Measurements from ENCODE around the gene STARD3NL. TPM values are rescaled to one million over a fixed set of nuclear protein-coding genes. Genes with fewer than 3 reads are reported as not detected.

Gene STARD3NL
- total and polyA plus RNA-seq, 4 donors = 26.6 to 37.6 (median 33.3) TPM

DNA sequence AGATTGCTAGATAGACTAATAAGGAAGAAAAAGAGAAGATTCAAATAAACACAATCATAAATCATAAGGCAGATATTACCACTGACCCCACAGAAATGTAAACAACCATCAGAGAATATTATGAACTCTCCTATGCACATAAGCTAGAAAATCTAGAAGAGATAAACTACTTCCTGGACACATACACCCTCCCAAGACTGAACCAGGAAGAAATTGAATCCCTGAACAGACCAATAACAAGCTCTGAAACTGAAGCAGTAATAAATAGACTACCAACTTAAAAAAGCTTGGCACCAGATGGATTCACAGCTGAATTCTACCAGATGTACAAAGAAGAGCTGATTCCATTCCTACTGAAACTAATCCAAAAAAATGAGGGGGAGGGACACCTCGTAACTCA is 24.5 kb upstream of the STARD3NL start:
- Histone ChIP-seq H3K27ac (ENCODE audit: low read depth in 1 of 2, low read length in 2 of 2) (no peak overlapping the region), H3K4me1 (ENCODE audit: control insufficient read depth in 1 of 2, insufficient read depth in 2 of 2, low read length in 2 of 2) (no peaks in the 10 kb centered on the region), H3K9me3 (ENCODE audit: control insufficient read depth, low read length) (no peaks in the 10 kb centered on the region), H3K4me3 (ENCODE audit: low read length in 2 of 2) (no peak overlapping the region), H3K36me3 (ENCODE audit: control insufficient read depth in 1 of 2, insufficient read depth in 2 of 2, low read length in 1 of 2) (no peaks in the 10 kb centered on the region), H3K27me3 (ENCODE audit: control insufficient read depth in 1 of 2, insufficient read depth in 2 of 2, low read length in 1 of 2) (no peaks in the 10 kb centered on the region)
- no peak for DNase-seq
- WGBS, 2 donors = 68 to 69% methylated on average over 1 of the region's 1 CpG
- intact Hi-C loops (cut with DNase I) = no loop called here
- no peak for ATAC-seq (ENCODE audit: low FRiP score)

DNA sequence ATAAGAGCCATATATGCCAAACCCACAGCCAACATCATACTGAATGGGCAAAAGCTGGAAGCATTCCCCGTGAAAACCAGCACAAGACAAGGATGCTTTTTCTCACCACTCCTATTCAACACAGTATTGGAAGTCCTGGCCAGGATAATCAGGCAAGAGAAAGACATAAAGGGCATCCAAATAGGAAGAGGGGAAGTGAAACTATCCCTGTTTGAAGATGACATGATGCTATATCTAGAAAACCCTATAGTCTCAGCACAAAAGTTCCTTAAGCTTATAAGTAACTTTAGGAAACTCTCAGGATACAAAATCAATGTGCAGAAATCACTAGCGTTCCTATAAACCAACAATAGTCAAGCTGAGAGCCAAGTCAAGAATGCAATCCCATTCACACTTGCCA is 23.8 kb upstream of the STARD3NL start:
- no peaks in the 10 kb centered on the region for H3K9me3 ChIP-seq (ENCODE audit: control insufficient read depth, low read length)
- ATAC-seq (ENCODE audit: low FRiP score) (no peak), DNase-seq (no peak)
- no peaks in the 10 kb centered on the region for H3K27me3 ChIP-seq (ENCODE audit: control insufficient read depth in 1 of 2, insufficient read depth in 2 of 2, low read length in 1 of 2)
- H3K4me1 ChIP-seq (ENCODE audit: control insufficient read depth in 1 of 2, insufficient read depth in 2 of 2, low read length in 2 of 2) = no peaks in the 10 kb centered on the region
- WGBS, 2 donors = 72 to 92% methylated on average over 2 of the region's 2 CpGs
- H3K27ac ChIP-seq (ENCODE audit: low read depth in 1 of 2, low read length in 2 of 2) = no peak overlapping the region
- H3K4me3 ChIP-seq (ENCODE audit: low read length in 2 of 2) = no peak overlapping the region
- intact Hi-C loops (cut with DNase I) = no loop called here
- H3K36me3 ChIP-seq (ENCODE audit: control insufficient read depth in 1 of 2, insufficient read depth in 2 of 2, low read length in 1 of 2) = no peaks in the 10 kb centered on the region

GRCh38 chr7:38160003-38160571 is 18.0 kb upstream of the STARD3NL start:
- intact Hi-C loops (cut with DNase I) = no loop called here
- no peak for ATAC-seq (ENCODE audit: low FRiP score)
- Histone ChIP-seq H3K4me3 (ENCODE audit: low read length in 2 of 2) (no peak overlapping the region), H3K27ac (ENCODE audit: low read depth in 1 of 2, low read length in 2 of 2) (no peak overlapping the region), H3K27me3 (ENCODE audit: control insufficient read depth in 1 of 2, insufficient read depth in 2 of 2, low read length in 1 of 2) (no peaks in the 10 kb centered on the region), H3K4me1 (ENCODE audit: control insufficient read depth in 1 of 2, insufficient read depth in 2 of 2, low read length in 2 of 2) (no peaks in the 10 kb centered on the region), H3K36me3 (ENCODE audit: control insufficient read depth in 1 of 2, insufficient read depth in 2 of 2, low read length in 1 of 2) (no peaks in the 10 kb centered on the region), H3K9me3 (ENCODE audit: control insufficient read depth, low read length) (peaks cover 1% of the 10 kb centered on the region)
- WGBS, 2 donors = 74 to 77% methylated on average over 5 of the region's 5 CpGs
- DNase-seq = no peak

- no peak overlapping the region for H3K4me3 ChIP-seq (ENCODE audit: low read length in 2 of 2)
- no peak for ATAC-seq (ENCODE audit: low FRiP score)
- 81 to 84% methylated on average over 1 of the region's 1 CpG for WGBS, 2 donors
- no peaks in the 10 kb centered on the region for H3K36me3 ChIP-seq (ENCODE audit: control insufficient read depth in 1 of 2, insufficient read depth in 2 of 2, low read length in 1 of 2)
- no peaks in the 10 kb centered on the region for H3K27me3 ChIP-seq (ENCODE audit: control insufficient read depth in 1 of 2, insufficient read depth in 2 of 2, low read length in 1 of 2)
- peaks cover 1% of the 10 kb centered on the region for H3K9me3 ChIP-seq (ENCODE audit: control insufficient read depth, low read length)
- no peak for DNase-seq
- no peak overlapping the region for H3K27ac ChIP-seq (ENCODE audit: low read depth in 1 of 2, low read length in 2 of 2)
- intact Hi-C loops (cut with DNase I) = no loop called here
- H3K4me1 ChIP-seq (ENCODE audit: control insufficient read depth in 1 of 2, insufficient read depth in 2 of 2, low read length in 2 of 2) = no peaks in the 10 kb centered on the region
Measured at GRCh38 chr7:38162036-38162435, 16.0 kb upstream of the STARD3NL start.

DNA sequence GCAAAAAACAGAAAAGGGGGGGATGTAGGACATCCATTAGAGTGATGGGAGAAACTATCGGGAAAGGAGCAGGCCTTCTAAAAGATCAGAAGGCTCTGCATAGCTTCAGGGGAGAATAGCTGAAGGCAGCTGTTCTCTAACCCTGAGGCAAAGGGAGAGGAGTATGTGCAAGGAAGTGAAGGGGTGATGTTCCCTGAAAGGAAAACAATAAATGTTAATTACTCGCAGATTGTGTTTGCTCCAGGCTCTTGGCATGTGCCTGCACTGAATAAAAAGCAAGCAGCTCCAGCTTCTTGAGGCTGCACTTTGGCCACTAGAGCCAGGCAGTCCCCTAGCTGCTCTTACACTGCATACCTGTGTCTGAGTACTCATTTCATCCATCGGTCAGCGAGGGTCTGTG is 14.4 kb upstream of the STARD3NL start:
- no peaks in the 10 kb centered on the region for H3K36me3 ChIP-seq (ENCODE audit: control insufficient read depth in 1 of 2, insufficient read depth in 2 of 2, low read length in 1 of 2)
- peaks cover 1% of the 10 kb centered on the region for H3K9me3 ChIP-seq (ENCODE audit: control insufficient read depth, low read length)
- H3K27me3 ChIP-seq (ENCODE audit: control insufficient read depth in 1 of 2, insufficient read depth in 2 of 2, low read length in 1 of 2) = no peaks in the 10 kb centered on the region
- no peaks in the 10 kb centered on the region for H3K4me1 ChIP-seq (ENCODE audit: control insufficient read depth in 1 of 2, insufficient read depth in 2 of 2, low read length in 2 of 2)
- H3K27ac ChIP-seq (ENCODE audit: low read depth in 1 of 2, low read length in 2 of 2) = no peak overlapping the region
- DNase-seq (no peak), ATAC-seq (ENCODE audit: low FRiP score) (no peak)
- WGBS, 2 donors = 72 to 75% methylated on average over 4 of the region's 4 CpGs
- intact Hi-C loops (cut with DNase I) = no loop called here
- H3K4me3 ChIP-seq (ENCODE audit: low read length in 2 of 2) = no peak overlapping the region

DNA sequence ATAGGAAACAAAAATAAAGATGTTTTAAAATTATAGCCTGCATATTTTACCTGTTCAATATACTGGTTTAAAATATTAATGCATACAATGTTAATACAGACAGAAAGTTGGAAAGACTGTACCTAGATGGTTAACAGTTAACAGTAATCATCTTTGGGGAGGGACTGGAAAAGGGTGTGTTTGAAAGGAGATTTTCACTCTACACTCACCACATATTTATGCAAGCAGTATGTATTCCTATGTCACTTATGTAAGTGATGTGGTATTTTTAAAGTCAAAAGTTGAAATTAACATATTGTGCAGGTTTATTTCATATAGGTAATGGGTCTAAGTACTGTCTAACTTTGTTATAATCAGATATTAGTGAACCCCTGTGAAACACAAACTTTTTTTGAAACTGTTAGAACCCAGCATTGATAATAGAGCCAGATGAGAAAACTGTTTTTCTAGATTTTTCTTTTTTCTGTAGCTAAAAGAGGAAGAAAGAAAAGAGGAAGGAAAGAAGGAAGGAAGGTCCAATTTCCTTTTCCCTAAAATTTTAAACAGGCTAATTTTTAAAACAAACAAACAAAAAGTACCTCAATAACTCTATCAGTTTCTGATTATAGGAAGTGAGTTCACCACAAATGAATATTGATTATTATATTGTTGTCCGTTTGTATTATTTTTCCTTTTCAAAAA is 9.0 kb upstream of the STARD3NL start:
- 77 to 87% methylated on average over 1 of the region's 1 CpG for WGBS, 2 donors
- no peaks in the 10 kb centered on the region for H3K4me1 ChIP-seq (ENCODE audit: control insufficient read depth in 1 of 2, insufficient read depth in 2 of 2, low read length in 2 of 2)

GRCh38 chr7:38169847-38170246 is 8.2 kb upstream of the STARD3NL start:
- Histone ChIP-seq H3K4me3 (ENCODE audit: low read length in 2 of 2) (no peak overlapping the region), H3K27ac (ENCODE audit: low read depth in 1 of 2, low read length in 2 of 2) (no peak overlapping the region), H3K36me3 (ENCODE audit: control insufficient read depth in 1 of 2, insufficient read depth in 2 of 2, low read length in 1 of 2) (no peaks in the 10 kb centered on the region), H3K27me3 (ENCODE audit: control insufficient read depth in 1 of 2, insufficient read depth in 2 of 2, low read length in 1 of 2) (no peaks in the 10 kb centered on the region), H3K9me3 (ENCODE audit: control insufficient read depth, low read length) (no peaks in the 10 kb centered on the region), H3K4me1 (ENCODE audit: control insufficient read depth in 1 of 2, insufficient read depth in 2 of 2, low read length in 2 of 2) (no peaks in the 10 kb centered on the region)
- intact Hi-C loops (cut with DNase I) = no loop called here
- 49 to 58% methylated on average over 2 of the region's 2 CpGs for WGBS, 2 donors
- DNase-seq (peak; percentile 74 to 75), ATAC-seq (ENCODE audit: low FRiP score) (peak; percentile 63)

More for the DNA sequence above, 9.0 kb upstream of the STARD3NL start:
- Histone ChIP-seq H3K36me3 (ENCODE audit: control insufficient read depth in 1 of 2, insufficient read depth in 2 of 2, low read length in 1 of 2) (no peaks in the 10 kb centered on the region), H3K27me3 (ENCODE audit: control insufficient read depth in 1 of 2, insufficient read depth in 2 of 2, low read length in 1 of 2) (no peaks in the 10 kb centered on the region), H3K27ac (ENCODE audit: low read depth in 1 of 2, low read length in 2 of 2) (no peak overlapping the region), H3K4me3 (ENCODE audit: low read length in 2 of 2) (no peak overlapping the region), H3K9me3 (ENCODE audit: control insufficient read depth, low read length) (no peaks in the 10 kb centered on the region)
- DNase-seq (no peak), ATAC-seq (ENCODE audit: low FRiP score) (no peak)
- intact Hi-C loops (cut with DNase I) = no loop called here

DNA sequence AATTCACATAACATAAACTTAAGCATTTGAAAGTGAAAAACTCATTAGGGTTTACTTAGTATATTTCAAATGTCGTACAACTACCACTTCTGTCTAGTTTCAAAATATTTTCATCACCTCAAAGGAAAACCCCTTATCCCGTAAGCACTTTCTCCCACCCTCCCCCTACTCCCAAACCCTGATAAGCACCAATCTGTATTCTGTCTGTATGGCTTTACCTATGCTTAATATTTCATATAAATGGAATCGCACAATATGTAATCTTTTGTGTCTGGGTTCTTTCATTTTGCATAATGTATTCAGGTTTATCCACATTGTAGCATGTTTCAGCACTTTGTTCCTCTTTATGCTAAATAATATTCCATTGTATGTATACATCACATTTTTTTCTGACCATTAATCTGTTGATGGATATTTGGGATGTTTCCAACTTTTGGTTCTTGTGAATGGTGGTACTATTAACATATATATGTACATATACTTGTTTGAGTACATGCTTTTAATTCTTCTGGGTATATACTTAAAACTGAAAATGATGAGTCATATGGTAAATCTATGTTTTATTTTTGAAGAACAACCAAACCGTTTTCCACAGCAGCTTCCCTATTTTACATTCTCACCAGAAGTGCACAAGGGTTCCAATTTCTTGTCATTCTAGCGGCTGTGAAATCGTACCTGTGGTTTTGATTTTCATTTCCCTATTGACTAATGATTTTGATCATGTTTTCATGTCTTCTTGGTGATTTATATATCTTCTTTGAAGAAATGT is 6.2 kb upstream of the STARD3NL start:
- Histone ChIP-seq H3K4me3 (ENCODE audit: low read length in 2 of 2) (no peak overlapping the region), H3K27me3 (ENCODE audit: control insufficient read depth in 1 of 2, insufficient read depth in 2 of 2, low read length in 1 of 2) (no peaks in the 10 kb centered on the region), H3K36me3 (ENCODE audit: control insufficient read depth in 1 of 2, insufficient read depth in 2 of 2, low read length in 1 of 2) (no peaks in the 10 kb centered on the region), H3K27ac (ENCODE audit: low read depth in 1 of 2, low read length in 2 of 2) (no peak overlapping the region), H3K4me1 (ENCODE audit: control insufficient read depth in 1 of 2, insufficient read depth in 2 of 2, low read length in 2 of 2) (no peaks in the 10 kb centered on the region), H3K9me3 (ENCODE audit: control insufficient read depth, low read length) (no peaks in the 10 kb centered on the region)
- DNase-seq (no peak), ATAC-seq (ENCODE audit: low FRiP score) (no peak)
- intact Hi-C loops (cut with DNase I) = no loop called here
- 78 to 79% methylated on average over 6 of the region's 6 CpGs for WGBS, 2 donors
